ENCODE data around the gene RNASEH2A.

- TF ChIP-seq CTCF (IDR thresholded peaks at IDR 0.05) (no peak), POLR2A (IDR thresholded peaks at IDR 0.05) (no peak)
Observed at GRCh38 chr19:12783849-12784393, 22.5 kb upstream of the RNASEH2A start.
